ENCODE measurements around the gene MACROD2. TPM values are rescaled to one million over a fixed set of nuclear protein-coding genes. Genes with fewer than 3 reads are reported as not detected.

Gene MACROD2
- total RNA-seq, 5 donors from 2014 or later (not counting 1 experiment from before 2014, with no cell fraction given) = 0.23 to 1.3 (median 0.51) TPM; not detected in 2

DNA sequence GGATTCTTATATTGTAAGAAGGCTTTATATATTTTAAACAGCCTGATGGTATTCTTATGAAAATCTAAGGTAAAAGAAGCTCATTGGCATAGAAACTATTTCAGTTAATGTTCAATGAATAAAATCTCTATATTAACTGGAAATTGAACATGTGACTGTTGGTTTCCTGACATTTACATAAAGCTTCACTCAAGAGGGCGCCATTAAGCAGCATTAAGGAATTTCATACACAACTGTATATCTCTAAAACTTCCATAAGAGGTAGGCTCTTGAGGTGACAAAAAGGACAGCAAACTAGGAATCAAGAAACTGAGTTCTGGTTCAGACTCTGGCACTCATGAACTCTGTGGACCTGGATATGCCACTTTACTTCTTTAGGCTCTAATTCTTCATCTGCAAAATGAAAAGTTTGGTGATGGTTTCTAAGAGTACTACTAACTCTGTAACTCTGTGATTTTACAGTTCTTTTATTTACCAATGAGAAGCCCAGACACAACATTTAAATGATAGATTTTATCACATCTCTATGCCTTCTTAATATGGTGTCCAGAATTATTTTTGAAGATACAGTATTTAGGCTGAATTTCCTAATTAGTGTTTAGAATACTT lies 194.6 kb downstream of the MACROD2 start:
- Histone ChIP-seq H3K4me3 (ENCODE audit: control insufficient read depth in 1 of 2, extremely low read depth in 1 of 2, low read length in 1 of 2) (no peak overlapping the region), H3K36me3 (ENCODE audit: control insufficient read depth in 2 of 2, extremely low read depth in 1 of 2, insufficient read depth in 1 of 2, low read length in 1 of 2) (no peaks in the 10 kb centered on the region), H3K9me3 (no peaks in the 10 kb centered on the region), H3K4me1 (ENCODE audit: control insufficient read depth in 1 of 2, extremely low read depth in 1 of 2, insufficient read depth in 2 of 2, low read length in 2 of 2) (no peaks in the 10 kb centered on the region), H3K27me3 (replicated peaks in 1 of 2; ENCODE audit: control insufficient read depth in 2 of 2, extremely low read depth in 1 of 2, insufficient read depth in 2 of 2, low read length in 1 of 2) (no peaks in the 10 kb centered on the region), H3K27ac (ENCODE audit: low read length) (no peak overlapping the region)
- Mint-ChIP-seq H3K4me3 (no peak overlapping the region), H3K27ac (no peak overlapping the region), H3K27me3 (no peaks in the 10 kb centered on the region), H3K9me3 (peaks cover 6 to 17% (median 13%) of the 10 kb centered on the region in 3 donors), H3K4me1 (no peaks in the 10 kb centered on the region), H3K36me3 (no peaks in the 10 kb centered on the region)
- ATAC-seq (replicated peaks in 1 of 4) (no peak), DNase-seq (no peak)
- CTCF ChIA-PET = interaction anchor here in 1 of 2 donors (0.6 kb wide), 1 partner anchor 21 kb away, joined by 3 read pairs; no protein-coding TSS in a partner anchor
- no CpG with 5 or more reads among the region's 1 CpG for WGBS (ENCODE audit: insufficient coverage)
- POLR2A ChIA-PET = interaction anchor here in 1 of 2 donors (0.5 kb wide), 1 partner anchor 665 kb away, joined by 8 read pairs; no protein-coding TSS in a partner anchor

DNA sequence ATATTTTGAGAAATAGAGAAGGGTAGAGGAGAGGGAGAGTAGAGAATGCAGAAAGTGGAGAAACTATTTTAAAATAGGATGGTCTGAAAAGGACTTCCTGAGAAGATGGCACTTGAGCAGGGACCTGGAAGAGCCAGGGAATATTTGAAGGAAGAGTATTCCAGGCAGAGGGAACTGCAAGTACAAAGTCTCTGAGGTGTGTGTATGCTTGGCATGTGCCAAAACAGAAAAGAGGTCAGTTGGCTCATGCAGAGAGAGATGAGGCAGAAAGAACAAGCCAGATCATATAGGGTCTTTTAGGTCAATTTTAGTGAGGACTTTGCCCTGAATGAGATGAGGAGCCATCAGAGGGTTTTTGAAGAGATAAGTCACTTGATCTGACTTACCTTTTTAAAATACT lies 196.2 kb downstream of the MACROD2 start:
- Mint-ChIP-seq H3K9me3 (peaks cover 11 to 14% (median 13%) of the 10 kb centered on the region in 3 donors), H3K27me3 (no peaks in the 10 kb centered on the region), H3K27ac (no peak overlapping the region), H3K4me3 (no peak overlapping the region), H3K36me3 (no peaks in the 10 kb centered on the region), H3K4me1 (no peaks in the 10 kb centered on the region)
- H3K4me3 ChIP-seq (ENCODE audit: control insufficient read depth in 1 of 2, extremely low read depth in 1 of 2, low read length in 1 of 2) = no peak overlapping the region
- ChIA-PET POLR2A (no interaction called here), CTCF (no interaction called here)
- no peaks in the 10 kb centered on the region for H3K27me3 ChIP-seq (replicated peaks in 1 of 2; ENCODE audit: control insufficient read depth in 2 of 2, extremely low read depth in 1 of 2, insufficient read depth in 2 of 2, low read length in 1 of 2)
- no peak for DNase-seq
- H3K27ac ChIP-seq (ENCODE audit: low read length) = no peak overlapping the region
- ATAC-seq (replicated peaks in 1 of 4) = no peak
- H3K36me3 ChIP-seq (ENCODE audit: control insufficient read depth in 2 of 2, extremely low read depth in 1 of 2, insufficient read depth in 1 of 2, low read length in 1 of 2) = no peaks in the 10 kb centered on the region
- no peaks in the 10 kb centered on the region for H3K9me3 ChIP-seq
- H3K4me1 ChIP-seq (ENCODE audit: control insufficient read depth in 1 of 2, extremely low read depth in 1 of 2, insufficient read depth in 2 of 2, low read length in 2 of 2) = no peaks in the 10 kb centered on the region

DNA sequence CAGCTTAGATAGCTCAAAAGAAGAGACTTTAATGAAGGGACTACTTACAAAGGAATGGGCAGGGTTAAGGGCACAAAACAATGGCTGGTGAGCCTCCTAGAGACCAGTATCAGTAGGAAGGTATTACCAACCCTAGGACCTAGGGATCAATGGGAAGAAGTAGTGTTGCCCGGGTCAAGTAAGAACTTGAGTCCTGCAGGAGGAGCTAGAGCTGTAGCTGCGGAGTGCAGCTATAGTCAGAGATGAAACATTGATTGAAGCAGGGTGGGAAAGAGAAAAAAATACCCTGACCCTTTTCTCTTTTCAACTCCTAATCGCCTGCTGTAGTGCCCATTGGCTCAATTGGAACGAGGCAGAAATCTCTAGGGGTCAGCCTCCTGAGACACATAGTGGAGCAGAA lies 198.1 kb downstream of the MACROD2 start:
- no peak for DNase-seq
- 60% methylated on average over 1 of the region's 4 CpGs for WGBS (ENCODE audit: insufficient coverage)
- no peak overlapping the region for H3K27ac Mint-ChIP-seq
- H3K36me3 Mint-ChIP-seq = no peaks in the 10 kb centered on the region
- POLR2A ChIA-PET = no interaction called here
- H3K4me3 ChIP-seq (ENCODE audit: control insufficient read depth in 1 of 2, extremely low read depth in 1 of 2, low read length in 1 of 2) = no peak overlapping the region
- H3K27me3 ChIP-seq (replicated peaks in 1 of 2; ENCODE audit: control insufficient read depth in 2 of 2, extremely low read depth in 1 of 2, insufficient read depth in 2 of 2, low read length in 1 of 2) = no peaks in the 10 kb centered on the region
- no peaks in the 10 kb centered on the region for H3K4me1 Mint-ChIP-seq
- no peaks in the 10 kb centered on the region for H3K4me1 ChIP-seq (ENCODE audit: control insufficient read depth in 1 of 2, extremely low read depth in 1 of 2, insufficient read depth in 2 of 2, low read length in 2 of 2)
- no peak overlapping the region for H3K4me3 Mint-ChIP-seq
- no peaks in the 10 kb centered on the region for H3K27me3 Mint-ChIP-seq
- no peaks in the 10 kb centered on the region for H3K9me3 ChIP-seq
- H3K27ac ChIP-seq (ENCODE audit: low read length) = no peak overlapping the region
- no peaks in the 10 kb centered on the region for H3K36me3 ChIP-seq (ENCODE audit: control insufficient read depth in 2 of 2, extremely low read depth in 1 of 2, insufficient read depth in 1 of 2, low read length in 1 of 2)
- no peak for ATAC-seq (replicated peaks in 1 of 4)
- CTCF ChIA-PET = no interaction called here
- H3K9me3 Mint-ChIP-seq = peaks cover 8 to 15% (median 13%) of the 10 kb centered on the region in 3 donors

DNA sequence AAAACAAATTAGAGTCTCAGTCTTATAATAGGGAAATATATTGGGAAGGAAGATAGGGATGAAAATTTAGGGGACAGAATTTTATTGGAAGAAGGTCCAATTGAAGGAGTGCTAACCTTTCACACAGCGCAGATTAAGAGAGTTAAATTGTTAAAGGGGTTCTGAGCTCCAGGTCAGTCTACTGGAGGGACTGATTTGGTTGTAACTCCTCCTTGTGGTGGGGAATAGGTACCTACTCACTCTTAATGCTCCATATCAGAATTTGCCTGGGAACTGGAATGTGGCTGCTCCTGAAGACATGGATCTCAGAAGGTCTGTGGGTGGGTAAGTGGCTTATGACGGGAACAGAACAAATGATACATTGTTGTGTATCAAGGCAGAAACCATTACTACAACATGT lies 198.6 kb downstream of the MACROD2 start:
- WGBS (ENCODE audit: insufficient coverage) = no CpG with 5 or more reads among the region's 2 CpGs
- ATAC-seq (replicated peaks in 1 of 4) (no peak), DNase-seq (no peak)
- Mint-ChIP-seq H3K4me1 (no peaks in the 10 kb centered on the region), H3K27me3 (no peaks in the 10 kb centered on the region), H3K27ac (no peak overlapping the region), H3K4me3 (no peak overlapping the region), H3K9me3 (peaks cover 8 to 20% (median 13%) of the 10 kb centered on the region in 3 donors), H3K36me3 (no peaks in the 10 kb centered on the region)
- ChIA-PET CTCF (interaction anchor here in 1 of 2 donors (1.0 kb wide), 1 partner anchor 13 kb away, joined by 3 read pairs; no protein-coding TSS in a partner anchor), POLR2A (no interaction called here)
- no peak overlapping the region for H3K4me3 ChIP-seq (ENCODE audit: control insufficient read depth in 1 of 2, extremely low read depth in 1 of 2, low read length in 1 of 2)
- H3K36me3 ChIP-seq (ENCODE audit: control insufficient read depth in 2 of 2, extremely low read depth in 1 of 2, insufficient read depth in 1 of 2, low read length in 1 of 2) = no peaks in the 10 kb centered on the region
- H3K27ac ChIP-seq (ENCODE audit: low read length) = no peak overlapping the region
- H3K27me3 ChIP-seq (replicated peaks in 1 of 2; ENCODE audit: control insufficient read depth in 2 of 2, extremely low read depth in 1 of 2, insufficient read depth in 2 of 2, low read length in 1 of 2) = no peaks in the 10 kb centered on the region
- H3K4me1 ChIP-seq (ENCODE audit: control insufficient read depth in 1 of 2, extremely low read depth in 1 of 2, insufficient read depth in 2 of 2, low read length in 2 of 2) = no peaks in the 10 kb centered on the region
- H3K9me3 ChIP-seq = no peaks in the 10 kb centered on the region

DNA sequence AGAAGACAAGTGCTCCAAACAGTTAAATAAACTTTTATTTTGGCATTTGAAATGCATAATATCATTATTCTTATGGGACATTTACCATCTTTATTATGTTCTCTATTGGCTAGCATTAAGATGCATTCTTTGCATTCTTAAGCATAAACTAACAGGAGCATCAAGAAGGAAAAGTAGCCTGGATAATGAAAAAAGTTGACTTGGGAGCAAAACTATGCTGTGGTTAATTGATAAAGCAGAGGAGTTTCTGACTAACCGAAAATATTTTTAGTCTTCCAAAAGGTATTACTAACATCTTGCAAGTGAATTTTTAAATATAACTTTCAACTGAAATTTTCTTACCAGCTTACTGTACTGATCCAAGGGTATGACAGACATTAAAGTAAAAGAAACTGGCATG lies 201.8 kb downstream of the MACROD2 start:
- Mint-ChIP-seq H3K4me1 (no peaks in the 10 kb centered on the region), H3K9me3 (peaks cover 6 to 21% (median 8%) of the 10 kb centered on the region in 3 donors), H3K27ac (no peak overlapping the region), H3K27me3 (no peaks in the 10 kb centered on the region), H3K4me3 (no peak overlapping the region), H3K36me3 (no peaks in the 10 kb centered on the region)
- no peak for DNase-seq
- no peaks in the 10 kb centered on the region for H3K4me1 ChIP-seq (ENCODE audit: control insufficient read depth in 1 of 2, extremely low read depth in 1 of 2, insufficient read depth in 2 of 2, low read length in 2 of 2)
- POLR2A ChIA-PET = no interaction called here
- H3K4me3 ChIP-seq (ENCODE audit: control insufficient read depth in 1 of 2, extremely low read depth in 1 of 2, low read length in 1 of 2) = no peak overlapping the region
- H3K36me3 ChIP-seq (ENCODE audit: control insufficient read depth in 2 of 2, extremely low read depth in 1 of 2, insufficient read depth in 1 of 2, low read length in 1 of 2) = no peaks in the 10 kb centered on the region
- CTCF ChIA-PET = no interaction called here
- no peak overlapping the region for H3K27ac ChIP-seq (ENCODE audit: low read length)
- no peaks in the 10 kb centered on the region for H3K9me3 ChIP-seq
- no peaks in the 10 kb centered on the region for H3K27me3 ChIP-seq (replicated peaks in 1 of 2; ENCODE audit: control insufficient read depth in 2 of 2, extremely low read depth in 1 of 2, insufficient read depth in 2 of 2, low read length in 1 of 2)
- ATAC-seq (replicated peaks in 1 of 4) = no peak
- WGBS (ENCODE audit: insufficient coverage) = no CpG with 5 or more reads among the region's 1 CpG

DNA sequence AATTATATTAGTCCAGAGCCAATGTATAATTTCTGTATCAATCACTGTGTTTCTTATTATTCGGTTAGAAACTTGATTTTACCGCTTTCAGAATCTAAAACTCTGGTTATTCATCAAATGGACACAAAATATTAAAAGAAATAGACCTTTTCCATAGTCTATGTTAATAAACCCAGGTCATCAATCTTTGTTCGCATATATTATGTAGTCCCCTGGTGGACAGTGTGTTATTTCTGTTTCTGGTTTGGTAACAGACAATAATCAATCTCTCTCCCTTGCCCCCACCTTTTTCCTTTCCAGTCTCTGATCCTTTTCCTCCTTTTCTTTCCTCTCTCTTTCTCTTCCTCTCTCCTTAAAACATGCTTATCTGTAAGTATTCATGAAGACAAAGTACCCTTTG lies 203.1 kb downstream of the MACROD2 start:
- no CpG with 5 or more reads among the region's 3 CpGs for WGBS (ENCODE audit: insufficient coverage)
- H3K9me3 ChIP-seq = no peaks in the 10 kb centered on the region
- Mint-ChIP-seq H3K27ac (no peak overlapping the region), H3K27me3 (no peaks in the 10 kb centered on the region), H3K36me3 (no peaks in the 10 kb centered on the region), H3K4me1 (no peaks in the 10 kb centered on the region), H3K9me3 (peaks cover 2 to 29% (median 10%) of the 10 kb centered on the region in 3 donors), H3K4me3 (no peak overlapping the region)
- no peak overlapping the region for H3K27ac ChIP-seq (ENCODE audit: low read length)
- no peaks in the 10 kb centered on the region for H3K36me3 ChIP-seq (ENCODE audit: control insufficient read depth in 2 of 2, extremely low read depth in 1 of 2, insufficient read depth in 1 of 2, low read length in 1 of 2)
- no peaks in the 10 kb centered on the region for H3K4me1 ChIP-seq (ENCODE audit: control insufficient read depth in 1 of 2, extremely low read depth in 1 of 2, insufficient read depth in 2 of 2, low read length in 2 of 2)
- no peak for DNase-seq
- POLR2A ChIA-PET = no interaction called here
- CTCF ChIA-PET = no interaction called here
- no peaks in the 10 kb centered on the region for H3K27me3 ChIP-seq (replicated peaks in 1 of 2; ENCODE audit: control insufficient read depth in 2 of 2, extremely low read depth in 1 of 2, insufficient read depth in 2 of 2, low read length in 1 of 2)
- H3K4me3 ChIP-seq (ENCODE audit: control insufficient read depth in 1 of 2, extremely low read depth in 1 of 2, low read length in 1 of 2) = no peak overlapping the region
- no peak for ATAC-seq (replicated peaks in 1 of 4)

DNA sequence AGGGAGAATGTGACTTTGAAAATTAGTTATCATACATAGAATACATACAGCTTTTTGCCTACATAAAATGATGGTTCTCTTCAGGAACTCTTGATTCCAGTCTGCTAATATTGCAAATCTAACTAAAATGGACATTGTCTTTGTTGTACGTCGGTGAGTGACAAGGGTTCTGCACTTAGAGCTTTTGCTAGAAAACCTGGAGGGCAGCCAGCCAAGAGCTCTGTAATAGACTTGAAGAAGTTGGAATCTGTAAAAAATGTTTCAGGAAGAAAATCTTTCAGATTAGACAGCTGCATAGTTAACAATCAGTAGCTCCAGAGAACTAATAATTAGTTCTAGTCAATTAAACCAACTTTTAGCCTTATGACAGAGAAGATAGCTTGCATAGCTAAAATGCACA lies 203.8 kb downstream of the MACROD2 start:
- CTCF ChIA-PET = no interaction called here
- Mint-ChIP-seq H3K9me3 (peaks cover 4 to 30% (median 9%) of the 10 kb centered on the region in 3 donors), H3K4me1 (no peaks in the 10 kb centered on the region), H3K27me3 (no peaks in the 10 kb centered on the region), H3K36me3 (no peaks in the 10 kb centered on the region), H3K27ac (no peak overlapping the region), H3K4me3 (no peak overlapping the region)
- Histone ChIP-seq H3K4me1 (ENCODE audit: control insufficient read depth in 1 of 2, extremely low read depth in 1 of 2, insufficient read depth in 2 of 2, low read length in 2 of 2) (no peaks in the 10 kb centered on the region), H3K36me3 (ENCODE audit: control insufficient read depth in 2 of 2, extremely low read depth in 1 of 2, insufficient read depth in 1 of 2, low read length in 1 of 2) (no peaks in the 10 kb centered on the region), H3K4me3 (ENCODE audit: control insufficient read depth in 1 of 2, extremely low read depth in 1 of 2, low read length in 1 of 2) (no peak overlapping the region), H3K9me3 (no peaks in the 10 kb centered on the region), H3K27ac (ENCODE audit: low read length) (no peak overlapping the region), H3K27me3 (replicated peaks in 1 of 2; ENCODE audit: control insufficient read depth in 2 of 2, extremely low read depth in 1 of 2, insufficient read depth in 2 of 2, low read length in 1 of 2) (no peaks in the 10 kb centered on the region)
- no peak for ATAC-seq (replicated peaks in 1 of 4)
- POLR2A ChIA-PET = no interaction called here
- WGBS (ENCODE audit: insufficient coverage) = 80% methylated on average over 2 of the region's 2 CpGs
- no peak for DNase-seq

Measured in T-cell (primary cell).